ENCODE measurements around the gene MRAP2.

GRCh38 chr6:84103029-84103428, 69.5 kb downstream of the MRAP2 start:
- TF ChIP-seq CTCF (optimal IDR thresholded peaks at IDR 0.05 in 1 of 3, IDR thresholded peaks at IDR 0.05 in 1 of 3, conservative IDR thresholded peaks at IDR 0.05 in 1 of 3; ENCODE audit: extremely low read depth in 1 of 3, insufficient read depth in 2 of 3, low read length in 3 of 3) = no peak
- TF ChIP-seq EZH2 (IDR thresholded peaks at IDR 0.05; ENCODE audit: low read length) = no peak
